Measurements from ENCODE around the gene RBMS1. TPM values are rescaled to one million over a fixed set of nuclear protein-coding genes. Genes with fewer than 3 reads are reported as not detected.

Gene RBMS1
- polyA plus RNA-seq, 1 donor from 2014 or later, result 8.4 TPM

- Histone ChIP-seq H4K20me1 (ENCODE audit: insufficient read depth) (no peaks in the 10 kb centered on the region), H3K27me3 (ENCODE audit: insufficient read depth, low read depth, low read length) (peaks cover under 1% of the 10 kb centered on the region), H3F3A (ENCODE audit: insufficient read depth, low read length, poor library complexity, severe bottlenecking) (no peaks in the 10 kb centered on the region), H3K4me2 (ENCODE audit: low read length) (no peak overlapping the region), H3K79me2 (replicated peaks; ENCODE audit: insufficient read depth, low read length) (no peaks in the 10 kb centered on the region), H3K9ac (ENCODE audit: low read length) (no peak overlapping the region), H3K9me3 (ENCODE audit: low read length) (no peaks in the 10 kb centered on the region), H3K4me3 (ENCODE audit: low read length) (no peak overlapping the region), H3K9me2 (ENCODE audit: insufficient read depth, low read length) (no peaks in the 10 kb centered on the region), H3K36me3 (ENCODE audit: insufficient read depth, low read length) (no peaks in the 10 kb centered on the region), H3K27ac (ENCODE audit: low read length) (no peak overlapping the region), H2AFZ (ENCODE audit: low read depth, low read length) (no peak overlapping the region)
- no peak for TF ChIP-seq SMC3 (conservative IDR thresholded peaks at IDR 0.05; ENCODE audit: poor library complexity)
- TF ChIP-seq CTCF (IDR thresholded peaks at IDR 0.05; ENCODE audit: poor library complexity, severe bottlenecking), result no peak
- no peak for TF ChIP-seq EP300 (conservative IDR thresholded peaks at IDR 0.05; ENCODE audit: poor library complexity, severe bottlenecking)
- TF ChIP-seq MXI1 (conservative IDR thresholded peaks at IDR 0.05; ENCODE audit: poor library complexity, severe bottlenecking), result no peak
- no peak for TF ChIP-seq POLR2AphosphoS5 (IDR thresholded peaks at IDR 0.05)
- TF ChIP-seq REST (IDR thresholded peaks at IDR 0.05; ENCODE audit: borderline replicate concordance), result no peak
- TF ChIP-seq RAD21 (conservative IDR thresholded peaks at IDR 0.05), result no peak
- TF ChIP-seq EZH2 (IDR thresholded peaks at IDR 0.05; ENCODE audit: borderline replicate concordance, insufficient read depth, low read length, poor library complexity, severe bottlenecking), result no peak
- TF ChIP-seq TAF1 (IDR thresholded peaks at IDR 0.05; ENCODE audit: low read depth), result no peak
These were observed 68.0 kb downstream of the RBMS1 start for GRCh38 chr2:160425434-160426151.

DNA sequence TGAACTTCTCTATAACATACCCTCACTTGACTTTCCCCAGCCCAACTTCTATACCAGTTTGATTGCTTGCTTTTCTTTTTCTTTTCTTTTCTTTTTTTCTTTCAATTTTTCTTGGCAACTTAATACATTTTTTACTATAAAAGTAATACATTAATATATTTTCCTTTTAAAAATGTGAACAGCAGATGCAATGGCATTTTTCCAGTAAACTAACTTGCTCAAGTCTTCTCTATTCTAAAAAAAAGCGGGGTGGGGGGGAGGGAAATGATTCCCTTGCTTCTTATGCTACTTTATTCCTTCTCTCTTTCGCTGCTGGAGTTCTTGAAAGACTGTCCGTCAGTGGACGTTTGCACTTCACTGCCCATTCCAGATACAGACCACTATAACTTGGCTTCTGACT is 70.5 kb downstream of the RBMS1 start:
- Histone ChIP-seq H3K27me3 (ENCODE audit: insufficient read depth, low read depth, low read length) (peaks cover 19% of the 10 kb centered on the region), H3K79me2 (replicated peaks; ENCODE audit: insufficient read depth, low read length) (no peaks in the 10 kb centered on the region), H3K9me3 (ENCODE audit: low read length) (no peaks in the 10 kb centered on the region), H3K4me3 (ENCODE audit: low read length) (no peak overlapping the region), H3K9me2 (ENCODE audit: insufficient read depth, low read length) (no peaks in the 10 kb centered on the region), H3K36me3 (ENCODE audit: insufficient read depth, low read length) (no peaks in the 10 kb centered on the region), H3K9ac (ENCODE audit: low read length) (no peak overlapping the region), H3F3A (ENCODE audit: insufficient read depth, low read length, poor library complexity, severe bottlenecking) (no peaks in the 10 kb centered on the region), H4K20me1 (ENCODE audit: insufficient read depth) (no peaks in the 10 kb centered on the region), H2AFZ (ENCODE audit: low read depth, low read length) (no peak overlapping the region), H3K27ac (ENCODE audit: low read length) (no peak overlapping the region), H3K4me2 (ENCODE audit: low read length) (no peak overlapping the region)
- TF ChIP-seq SMC3 (conservative IDR thresholded peaks at IDR 0.05; ENCODE audit: poor library complexity) (no peak), POLR2AphosphoS5 (IDR thresholded peaks at IDR 0.05) (no peak), MXI1 (conservative IDR thresholded peaks at IDR 0.05; ENCODE audit: poor library complexity, severe bottlenecking) (no peak), EZH2 (IDR thresholded peaks at IDR 0.05; ENCODE audit: borderline replicate concordance, insufficient read depth, low read length, poor library complexity, severe bottlenecking) (no peak), RAD21 (conservative IDR thresholded peaks at IDR 0.05) (no peak), REST (IDR thresholded peaks at IDR 0.05; ENCODE audit: borderline replicate concordance) (no peak), EP300 (conservative IDR thresholded peaks at IDR 0.05; ENCODE audit: poor library complexity, severe bottlenecking) (no peak), CTCF (IDR thresholded peaks at IDR 0.05; ENCODE audit: poor library complexity, severe bottlenecking) (no peak), TAF1 (IDR thresholded peaks at IDR 0.05; ENCODE audit: low read depth) (no peak)

Measured in neural cell (in vitro differentiated cells).